Measurements from ENCODE around the gene AIFM2.
"Not testable (repeated sequence)": the region's sequence is repeated elsewhere in the genome, so short reads cannot be mapped to it uniquely, and the experiment has no call there.

AIFM2 gene

GRCh38 chr10:70145666-70146488 is 13.3 kb upstream of the AIFM2 start:
- no peak for FAIRE-seq

GRCh38 chr10:70145166-70145665 is 12.6 kb upstream of the AIFM2 start:
- FAIRE-seq: no peak

GRCh38 chr10:70144372-70145110 is 11.9 kb upstream of the AIFM2 start:
- FAIRE-seq: no peak

- FAIRE-seq: no peak
Measured at GRCh38 chr10:70142555-70142954, 9.9 kb upstream of the AIFM2 start.

GRCh38 chr10:70140297-70140696 is 7.7 kb upstream of the AIFM2 start:
- FAIRE-seq: no peak

- FAIRE-seq: no peak
Measured at GRCh38 chr10:70139997-70140250, 7.3 kb upstream of the AIFM2 start.

GRCh38 chr10:70139151-70139996 is 6.7 kb upstream of the AIFM2 start:
- FAIRE-seq: no peak

- FAIRE-seq: no peak
Measured at GRCh38 chr10:70137927-70138883, 5.6 kb upstream of the AIFM2 start.

GRCh38 chr10:70137135-70137534 is 4.5 kb upstream of the AIFM2 start:
- FAIRE-seq: no peak

GRCh38 chr10:70135684-70136083 is 3.1 kb upstream of the AIFM2 start:
- FAIRE-seq: no peak

GRCh38 chr10:70135046-70135445 is 2.4 kb upstream of the AIFM2 start:
- FAIRE-seq: no peak

GRCh38 chr10:70131560-70131937 is 1.1 kb downstream of the AIFM2 start:
- FAIRE-seq: no peak

GRCh38 chr10:70130878-70131559 is 1.6 kb downstream of the AIFM2 start:
- FAIRE-seq: no peak

- FAIRE-seq: no peak
Measured at GRCh38 chr10:70126700-70127395, 5.8 kb downstream of the AIFM2 start.

GRCh38 chr10:70125918-70126552 is 6.6 kb downstream of the AIFM2 start:
- FAIRE-seq: no peak

- no peak for FAIRE-seq
Measured at GRCh38 chr10:70124918-70125317, 7.7 kb downstream of the AIFM2 start.

GRCh38 chr10:70124415-70124814 is 8.2 kb downstream of the AIFM2 start:
- no peak for FAIRE-seq

GRCh38 chr10:70123817-70124216 is 8.8 kb downstream of the AIFM2 start:
- no peak for FAIRE-seq

GRCh38 chr10:70123166-70123565 is 9.5 kb downstream of the AIFM2 start:
- not testable (repeated sequence) for FAIRE-seq

GRCh38 chr10:70122742-70123141 is 9.9 kb downstream of the AIFM2 start:
- FAIRE-seq: no peak
